K562 (cell line): ENCODE measurements around the gene ZNF544. TPM values are rescaled to one million over a fixed set of nuclear protein-coding genes. Genes with fewer than 3 reads are reported as not detected.

Experiments used
- ATAC-seq: fragments of 200-7000 bp; cut with Tn5 transposase; 3 replicates; pipeline ENCODE4 v1.9.1; 2020; ENCODE audit warnings: moderate library complexity
- BruUV-seq: library from RNA; stranded (reverse); fragments of 400-500 nt; replicated peaks from 2 replicates; lab custom pipeline; 2021; lab: Mats Ljungman, UMichigan
- CTCF ChIA-PET: fragments of 300-600 bp; formaldehyde crosslinking; extraction: SDS; loops from one replicate; lab custom pipeline; 2021; ENCODE audit warnings: low intra/inter-chr PET ratio; lab: Yijun Ruan, JAX
- POLR2A ChIA-PET: fragments of 300-600, 350-650 bp; sonication (Branson Sonifier 250); formaldehyde crosslinking; extraction: SDS; loops from one replicate; lab custom pipeline; 2021; ENCODE audit warnings: antibody characterized with exemption, inconsistent platforms; lab: Yijun Ruan, JAX
- DNase-seq, 4 experiments: peaks; one replicate each; pipeline versions ENCODE4 v3.0.0 to v3.0.0-alpha.2; 2011 to 2018; ENCODE audit warnings: low spot score in 3 of 4, mixed read lengths in 3 of 4; ENCODE audit errors: extremely low read depth in 1 of 4
- FAIRE-seq: peaks from 2 replicates; lab custom pipeline; 2011; peaks lifted over from hg19 to GRCh38; lab: Jason Lieb, UNC
- H2AFZ ChIP-seq: 2 replicates; pipeline ENCODE4 v1.6.0; 2011; ENCODE audit warnings: low read depth, low read length, control low read depth, inconsistent platforms
- H3K27ac ChIP-seq: fragments of 200-600 bp; 3 replicates; pipeline ENCODE4 v1.8.0; 2011; ENCODE audit warnings: low read depth, mild to moderate bottlenecking, control low read depth, inconsistent platforms, low read length, moderate library complexity, mixed read lengths; ENCODE audit errors: extremely low read depth
- H3K27me3 ChIP-seq, 2 experiments: fragments of 300-600 bp in 1 of 2; 2 replicates in 1 of 2; 3 replicates in 1 of 2; pipeline versions ENCODE4 v1.6.0 to v1.8.0; 2011; ENCODE audit warnings: inconsistent platforms in 2 of 2, low read length in 2 of 2, mild to moderate bottlenecking in 1 of 2, mixed read lengths in 1 of 2, moderate library complexity in 1 of 2; ENCODE audit not compliant: control insufficient read depth in 2 of 2, insufficient read depth in 2 of 2
- H3K36me3 ChIP-seq: fragments of 300-600 bp; 3 replicates; pipeline ENCODE4 v1.8.0; 2011; ENCODE audit warnings: mild to moderate bottlenecking, low read length, inconsistent platforms; ENCODE audit not compliant: control insufficient read depth, insufficient read depth
- H3K4me1 ChIP-seq, 2 experiments: fragments of 200-600 bp in 1 of 2; replicated peaks in 1 of 2; 2 replicates in 1 of 2; 3 replicates in 1 of 2; pipeline versions ENCODE4 v1.5.1 to v1.8.0; 2011; ENCODE audit warnings: inconsistent platforms in 2 of 2, low read length in 2 of 2, mild to moderate bottlenecking in 1 of 2, mixed read lengths in 1 of 2, moderate library complexity in 1 of 2; ENCODE audit not compliant: control insufficient read depth in 2 of 2, insufficient read depth in 2 of 2
- H3K4me2 ChIP-seq: 2 replicates; pipeline ENCODE4 v1.6.1; 2011; ENCODE audit warnings: low read length, control low read depth, inconsistent platforms, mixed read lengths; ENCODE audit not compliant: insufficient read depth
- H3K4me3 ChIP-seq: fragments of 200-600 bp; sonication (generic), shearing (Covaris generic); 2 replicates; pipeline ENCODE4 v1.5.1; 2016; ENCODE audit warnings: control low read depth, inconsistent platforms
- H3K79me2 ChIP-seq: fragments of 200-600 bp; 3 replicates; pipeline ENCODE4 v1.8.0; 2011; ENCODE audit warnings: low read length, inconsistent platforms; ENCODE audit not compliant: control insufficient read depth, insufficient read depth
- H3K9ac ChIP-seq, 2 experiments: 2 replicates each; pipeline versions ENCODE4 v1.6.0 to v1.6.1; 2011; ENCODE audit warnings: low read depth in 2 of 2, low read length in 2 of 2, control low read depth in 1 of 2, inconsistent platforms in 1 of 2, mild to moderate bottlenecking in 1 of 2, mixed read lengths in 1 of 2; ENCODE audit not compliant: insufficient read depth in 1 of 2
- H3K9me1 ChIP-seq: one replicate; pipeline ENCODE4 v1.6.0; 2011; ENCODE audit warnings: inconsistent platforms, mild to moderate bottlenecking, low read length, moderate library complexity; ENCODE audit not compliant: control insufficient read depth, insufficient read depth
- H3K9me3 ChIP-seq: replicated peaks from 2 replicates; pipeline ENCODE4 v1.5.1; 2011; ENCODE audit warnings: low read depth, low read length, inconsistent platforms; ENCODE audit not compliant: control insufficient read depth, insufficient read depth
- H4K20me1 ChIP-seq: replicated peaks from 2 replicates; pipeline ENCODE4 v1.6.1; 2011; ENCODE audit warnings: low read length, inconsistent platforms, mixed read lengths; ENCODE audit not compliant: control insufficient read depth, insufficient read depth
- BCOR ChIP-seq: fragments of 450-650 bp; IDR thresholded peaks from 2 replicates; pipeline ENCODE4 v1.6.1; 2016
- ELF1 ChIP-seq: fragments of 200-800 bp; sonication (Bioruptor generic); IDR thresholded peaks from 2 replicates; pipeline ENCODE4 v1.6.1; 2016; ENCODE audit warnings: missing genetic modification characterization, missing compliant biosample characterization
- NR2C2 ChIP-seq, 2 experiments: fragments of 200-800 bp in 1 of 2; sonication (Bioruptor generic) in 1 of 2; sonication (generic) in 1 of 2; formaldehyde crosslinking in 1 of 2; IDR thresholded peaks; 2 replicates each; pipeline versions ENCODE4 v1.6.1 to v1.8.0; 2016 to 2022; ENCODE audit warnings: mild to moderate bottlenecking in 1 of 2, missing compliant biosample characterization in 1 of 2, missing genetic modification characterization in 1 of 2, missing genetic modification reagents in 1 of 2
- RBM15 ChIP-seq: fragments of 200-400 bp; formaldehyde crosslinking; IDR thresholded peaks from 2 replicates; pipeline ENCODE4 v1.6.1; 2018; ENCODE audit warnings: mild to moderate bottlenecking, low read length, moderate library complexity; ENCODE audit not compliant: insufficient read depth
- SMARCE1 ChIP-seq: fragments of 450-650 bp; IDR thresholded peaks from 2 replicates; pipeline ENCODE4 v1.7.1; 2016; ENCODE audit warnings: mild to moderate bottlenecking
- SREBF2 ChIP-seq: sonication (generic); formaldehyde crosslinking; IDR thresholded peaks from 2 replicates; pipeline ENCODE4 v1.4.0; 2020; ENCODE audit warnings: mild to moderate bottlenecking, missing genetic modification reagents
- TCF3 ChIP-seq: sonication (generic); formaldehyde crosslinking; IDR thresholded peaks from 2 replicates; pipeline ENCODE4 v1.4.0; 2020; ENCODE audit warnings: mild to moderate bottlenecking, missing genetic modification reagents
- TRIM24 ChIP-seq, 2 experiments: fragments of 450-650 bp; IDR thresholded peaks; 2 replicates each; pipeline ENCODE4 v1.6.1; 2016
- ZBTB1 ChIP-seq: sonication (generic); formaldehyde crosslinking; IDR thresholded peaks from 2 replicates; pipeline ENCODE4 v1.8.1; 2023; ENCODE audit warnings: missing genetic modification reagents, low read depth, mild to moderate bottlenecking, borderline replicate concordance
- ZKSCAN1 ChIP-seq: fragments of 150-350 bp; IDR thresholded peaks from 2 replicates; pipeline ENCODE4 v1.6.1; 2016; ENCODE audit warnings: low read depth, low read length
- ZKSCAN3 ChIP-seq: fragments of 250-450 bp; sonication (Bioruptor Pico); IDR thresholded peaks from 2 replicates; pipeline ENCODE4 v1.4.0; 2020
- ZNF589 ChIP-seq: fragments of 200-800 bp; sonication (Bioruptor generic); IDR thresholded peaks from 2 replicates; pipeline ENCODE4 v1.6.1; 2016; ENCODE audit warnings: low read depth, missing genetic modification characterization, missing compliant biosample characterization
- ZSCAN32 ChIP-seq: fragments of 450-650 bp; formaldehyde crosslinking; IDR thresholded peaks from 2 replicates; pipeline ENCODE4 v1.4.0; 2020; ENCODE audit warnings: mild to moderate bottlenecking, moderate library complexity
- WGBS: fragments of 100-300 bp; shearing (Covaris generic); methylation state at CpG from one replicate; pipeline ENCODE4 v1.1.6; 2016; ENCODE audit warnings: low coverage, mixed read lengths; ENCODE audit not compliant: insufficient coverage; ENCODE audit errors: missing lambda C conversion rate; 5-methylcytosine and 5-hydroxymethylcytosine counted together
- in situ Hi-C: fragments of 300-500 bp; cut with MboI; formaldehyde crosslinking; loops from 4 replicates; pipeline ENCODE4 v1.15.0; 2018; ENCODE audit warnings: inconsistent platforms, mixed read lengths
- intact Hi-C: fragments of 100-400 bp; cut with micrococcal nuclease; formaldehyde crosslinking; loops from 2 replicates; pipeline ENCODE4 v1.14.2; 2022
- polyA plus RNA-seq, 8 experiments: library from polyadenylated mRNA; depleted of rRNA in 4 of 8; stranded (reverse) in 5 of 8; unstranded in 3 of 8; fragments of >200 nt; fragmentation: Nextera tagmentation in 2 of 8; fragmentation: Illumina TruSeq in 1 of 8; extraction: Ambion mirVana in 2 of 8; extraction: Trizol in 1 of 8; gene quantifications; 2 replicates each; pipeline versions ENCODE4 v1.2.1 to v1.2.3, GENCODE V29; 2011 to 2014; ENCODE audit warnings: inconsistent platforms in 1 of 8, missing spikeins in 1 of 8
- total RNA-seq, 7 experiments: library from RNA; depleted of rRNA in 6 of 7; stranded (reverse); fragments of >200 nt in 6 of 7; fragmentation: Illumina TruSeq in 2 of 7; extraction: Trizol in 2 of 7; gene quantifications; 2 replicates each; pipeline versions ENCODE4 v1.2.1 to v1.2.3, GENCODE V29; 2011 to 2021; ENCODE audit warnings: low replicate concordance in 1 of 7
- TF ChIP-seq, protein P1 (sequence below): sonication (generic); formaldehyde crosslinking; IDR thresholded peaks from 2 replicates; pipeline ENCODE4 v1.8.0; 2023; ENCODE audit warnings: mild to moderate bottlenecking, missing genetic modification reagents
- TF ChIP-seq, protein P2 (sequence below): fragments of 450-650 bp; IDR thresholded peaks from 2 replicates; pipeline ENCODE4 v1.6.1; 2016; ENCODE audit warnings: low read depth, mild to moderate bottlenecking, moderate library complexity

The ZNF544 gene
- total and polyA plus RNA-seq, 9 of the 15 experiments (the other 6 are each of a cell fraction or from before 2014, with no cell fraction given), result 23.6 to 59.0 (median 41.4) TPM

DNA sequence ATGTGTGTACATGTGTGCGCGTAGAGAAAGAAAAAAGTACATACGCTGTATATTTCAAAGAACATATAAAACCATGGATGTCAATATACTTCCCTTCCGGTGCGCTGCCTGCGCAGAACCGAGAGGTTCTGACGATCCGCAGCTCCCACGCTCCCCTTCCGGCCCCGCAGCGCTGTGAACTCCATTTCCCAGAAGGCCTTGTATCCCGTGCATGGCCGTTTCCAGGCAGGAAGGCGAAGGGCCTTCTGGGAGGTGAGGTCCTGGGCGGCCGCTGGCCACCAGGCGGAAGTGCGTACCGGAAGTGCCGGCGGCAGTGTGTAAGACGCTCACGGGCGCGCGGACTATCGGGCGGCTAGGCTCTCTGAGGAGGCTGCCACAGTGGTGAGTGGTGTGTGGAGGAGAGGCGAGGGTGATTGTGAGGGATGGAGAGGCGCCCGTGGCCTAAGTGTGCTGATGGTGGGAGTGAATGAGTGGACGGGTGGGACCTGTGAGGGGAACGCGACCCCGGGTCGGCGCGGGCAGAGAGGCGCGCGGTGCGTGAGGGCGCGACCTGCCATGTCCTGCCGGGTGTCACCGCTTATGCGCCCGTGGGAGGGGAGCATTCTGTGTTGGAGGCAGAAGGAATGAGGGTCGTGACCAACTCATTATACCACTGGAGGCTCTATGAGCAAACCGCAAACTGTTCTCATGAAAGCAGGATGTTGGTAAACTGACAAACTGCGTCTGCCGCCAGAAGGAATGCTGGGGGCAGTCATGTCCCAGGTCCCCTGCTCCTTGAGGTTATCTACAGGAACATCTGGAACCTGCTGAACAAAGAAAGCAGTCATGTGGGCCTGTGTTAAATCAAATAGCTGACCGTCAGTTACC is 76.6 kb downstream of the ZNF544 start, which contains the start of gene ERVK3-1 (continued):
- TF ChIP-seq ZSCAN32 (CRISPR knock-in tag), result no peak
- peak; percentile 75 for TF ChIP-seq ZNF589 (CRISPR knock-in tag)
- peak; percentile 79 for TF ChIP-seq BCOR
- TF ChIP-seq NR2C2 (CRISPR knock-in tag; IDR thresholded peaks at IDR 0.05), result peak; percentile 82
- peak; percentile 94 for TF ChIP-seq NR2C2 (tag; IDR thresholded peaks at IDR 0.05)
- TF ChIP-seq ELF1 (tag), result peak; percentile 99

DNA sequence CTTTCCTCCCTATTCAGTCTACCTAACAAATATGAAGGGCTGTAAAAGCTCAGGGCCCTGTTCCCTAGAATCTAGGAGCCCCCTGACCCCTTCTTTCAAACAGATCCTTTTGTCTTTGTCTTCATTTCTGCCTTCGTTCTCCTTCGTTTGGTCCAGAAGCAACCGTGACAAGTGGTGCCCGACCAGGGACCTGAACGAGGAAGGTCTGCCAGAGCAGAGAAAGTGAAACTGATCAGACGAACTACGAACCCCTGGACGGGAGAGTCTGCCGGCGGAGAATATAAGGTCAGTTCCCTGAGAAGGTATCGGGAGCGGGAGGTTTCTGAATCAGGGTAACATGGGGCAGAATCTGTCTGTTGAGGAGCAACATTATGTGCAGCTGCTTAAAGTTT is 77.2 kb downstream of the ZNF544 start:
- no peak for FAIRE-seq
- intact Hi-C loops (loop anchor here (1.0 to 2.0 kb wide), 3 partner anchors 20 to 57 kb away; partner anchors contain the start of genes ZNF497, ZNF8 and ZSCAN22), in situ Hi-C loops (no loop called here)
- ChIA-PET POLR2A (interaction anchor here (0.6 to 4.2 kb wide), 6 partner anchors 12 to 42 kb away, joined by 3 to 27 read pairs (median 6); partner anchors contain the start of gene ZSCAN22), CTCF (no interaction called here)
- H2AFZ ChIP-seq, result no peak overlapping the region; the same call in 1 of the 2 replicates
- H3K79me2 ChIP-seq, result peaks cover 36% of the 10 kb centered on the region
- peak overlapping the region; percentile 98 for H3K27ac ChIP-seq
- H3K27me3 ChIP-seq, result no peaks in the 10 kb centered on the region
- peaks cover 54% of the 10 kb centered on the region for H3K36me3 ChIP-seq
- H3K4me1 ChIP-seq, result peaks cover 7 to 15% of the 10 kb centered on the region in 2 experiments; a peak in 4 of 5 replicates
- H3K9ac ChIP-seq, result peak overlapping the region; percentile 91 to 96; a peak in 3 of 4 replicates
- H3K4me3 ChIP-seq, result peak overlapping the region; percentile 98
- no peaks in the 10 kb centered on the region for H4K20me1 ChIP-seq
- H3K9me1 ChIP-seq, result no peaks in the 10 kb centered on the region
- no peak for ATAC-seq
- no peak for DNase-seq
- peaks cover 3% of the 10 kb centered on the region for H3K9me3 ChIP-seq
- H3K4me2 ChIP-seq, result peak overlapping the region; percentile 99
- BruUV-seq, result no TSS peak
- WGBS, result 47% methylated on average over 12 of the region's 12 CpGs
- TF ChIP-seq TCF3 (0 out of 2 replicates have a peak, but pooled peaks have one; percentile 1), TRIM24 (IDR thresholded peaks at IDR 0.05) (0 out of 4 replicates have a peak, but pooled peaks of 1 of the 2 experiments have one; percentile 3), ZKSCAN1 (no peak), SREBF2 (CRISPR knock-in tag) (0 out of 2 replicates have a peak, but pooled peaks have one; percentile 80), SMARCE1 (no peak), RBM15 (no peak), ZKSCAN3 (no peak), ZBTB1 (no peak)
- TF ChIP-seq, protein P1, sequence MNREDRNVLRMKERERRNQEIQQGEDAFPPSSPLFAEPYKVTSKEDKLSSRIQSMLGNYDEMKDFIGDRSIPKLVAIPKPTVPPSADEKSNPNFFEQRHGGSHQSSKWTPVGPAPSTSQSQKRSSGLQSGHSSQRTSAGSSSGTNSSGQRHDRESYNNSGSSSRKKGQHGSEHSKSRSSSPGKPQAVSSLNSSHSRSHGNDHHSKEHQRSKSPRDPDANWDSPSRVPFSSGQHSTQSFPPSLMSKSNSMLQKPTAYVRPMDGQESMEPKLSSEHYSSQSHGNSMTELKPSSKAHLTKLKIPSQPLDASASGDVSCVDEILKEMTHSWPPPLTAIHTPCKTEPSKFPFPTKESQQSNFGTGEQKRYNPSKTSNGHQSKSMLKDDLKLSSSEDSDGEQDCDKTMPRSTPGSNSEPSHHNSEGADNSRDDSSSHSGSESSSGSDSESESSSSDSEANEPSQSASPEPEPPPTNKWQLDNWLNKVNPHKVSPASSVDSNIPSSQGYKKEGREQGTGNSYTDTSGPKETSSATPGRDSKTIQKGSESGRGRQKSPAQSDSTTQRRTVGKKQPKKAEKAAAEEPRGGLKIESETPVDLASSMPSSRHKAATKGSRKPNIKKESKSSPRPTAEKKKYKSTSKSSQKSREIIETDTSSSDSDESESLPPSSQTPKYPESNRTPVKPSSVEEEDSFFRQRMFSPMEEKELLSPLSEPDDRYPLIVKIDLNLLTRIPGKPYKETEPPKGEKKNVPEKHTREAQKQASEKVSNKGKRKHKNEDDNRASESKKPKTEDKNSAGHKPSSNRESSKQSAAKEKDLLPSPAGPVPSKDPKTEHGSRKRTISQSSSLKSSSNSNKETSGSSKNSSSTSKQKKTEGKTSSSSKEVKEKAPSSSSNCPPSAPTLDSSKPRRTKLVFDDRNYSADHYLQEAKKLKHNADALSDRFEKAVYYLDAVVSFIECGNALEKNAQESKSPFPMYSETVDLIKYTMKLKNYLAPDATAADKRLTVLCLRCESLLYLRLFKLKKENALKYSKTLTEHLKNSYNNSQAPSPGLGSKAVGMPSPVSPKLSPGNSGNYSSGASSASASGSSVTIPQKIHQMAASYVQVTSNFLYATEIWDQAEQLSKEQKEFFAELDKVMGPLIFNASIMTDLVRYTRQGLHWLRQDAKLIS (CRISPR knock-in tag), result no peak; the same call in 1 of the 2 replicates
- TF ChIP-seq, protein P2, sequence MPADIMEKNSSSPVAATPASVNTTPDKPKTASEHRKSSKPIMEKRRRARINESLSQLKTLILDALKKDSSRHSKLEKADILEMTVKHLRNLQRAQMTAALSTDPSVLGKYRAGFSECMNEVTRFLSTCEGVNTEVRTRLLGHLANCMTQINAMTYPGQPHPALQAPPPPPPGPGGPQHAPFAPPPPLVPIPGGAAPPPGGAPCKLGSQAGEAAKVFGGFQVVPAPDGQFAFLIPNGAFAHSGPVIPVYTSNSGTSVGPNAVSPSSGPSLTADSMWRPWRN, result no peak
